Right atrium auricular region (tissue), 2 donors: ENCODE data around the gene ATXN8OS. TPM values are rescaled to one million over a fixed set of nuclear protein-coding genes. Genes with fewer than 3 reads are reported as not detected.

ENCODE experiments used
- DNase-seq: peaks from one replicate; pipeline ENCODE4 v3.0.0-alpha.2; 2019; ENCODE audit warnings: low spot score
- H3K27ac ChIP-seq, 2 donors: fragments of 200-600 bp; sonication (generic); 1 replicate in 1 of 2; 2 replicates in 1 of 2; pipeline ENCODE4 v1.5.1; 2016 to 2019
- H3K27me3 ChIP-seq, 2 donors: fragments of 200-600 bp; sonication (generic); one replicate each; pipeline versions ENCODE4 v1.5.1 to v1.6.0; 2017 to 2019
- H3K36me3 ChIP-seq: fragments of 200-600 bp; sonication (generic); one replicate; pipeline ENCODE4 v1.5.1; 2016
- H3K4me1 ChIP-seq, 2 donors: fragments of 200-600 bp; sonication (generic); one replicate each; pipeline versions ENCODE4 v1.5.1 to v1.6.0; 2017 to 2019
- H3K4me3 ChIP-seq, 2 donors: fragments of 200-600 bp; sonication (generic); 1 replicate in 1 of 2; 2 replicates in 1 of 2; pipeline ENCODE4 v1.5.1; 2017 to 2019; ENCODE audit warnings: mild to moderate bottlenecking in 1 of 2, moderate library complexity in 1 of 2
- H3K9me3 ChIP-seq, 2 donors: fragments of 200-600 bp; sonication (generic); one replicate each; pipeline ENCODE4 v1.5.1; 2019
- total RNA-seq, 2 donors: library from RNA; depleted of rRNA; stranded (reverse); fragments of >200 nt; gene quantifications; one replicate each; pipeline ENCODE4 v1.1.0, GENCODE V29; 2016
- TF ChIP-seq, protein P1 (sequence below), 2 donors: fragments of 200-600 bp; sonication (generic); IDR thresholded peaks; one replicate each; pipeline ENCODE4 v1.5.1; 2019; ENCODE audit warnings: antibody characterized with exemption in 2 of 2

Gene ATXN8OS
- total RNA-seq, 2 donors from 2014 or later = not detected

- Histone ChIP-seq H3K4me1 (no peaks in the 10 kb centered on the region), H3K27me3 (no peaks in the 10 kb centered on the region), H3K36me3 (no peaks in the 10 kb centered on the region), H3K9me3 (no peaks in the 10 kb centered on the region), H3K27ac (no peak overlapping the region), H3K4me3 (no peak overlapping the region)
- no peak for DNase-seq
- TF ChIP-seq, protein P1, sequence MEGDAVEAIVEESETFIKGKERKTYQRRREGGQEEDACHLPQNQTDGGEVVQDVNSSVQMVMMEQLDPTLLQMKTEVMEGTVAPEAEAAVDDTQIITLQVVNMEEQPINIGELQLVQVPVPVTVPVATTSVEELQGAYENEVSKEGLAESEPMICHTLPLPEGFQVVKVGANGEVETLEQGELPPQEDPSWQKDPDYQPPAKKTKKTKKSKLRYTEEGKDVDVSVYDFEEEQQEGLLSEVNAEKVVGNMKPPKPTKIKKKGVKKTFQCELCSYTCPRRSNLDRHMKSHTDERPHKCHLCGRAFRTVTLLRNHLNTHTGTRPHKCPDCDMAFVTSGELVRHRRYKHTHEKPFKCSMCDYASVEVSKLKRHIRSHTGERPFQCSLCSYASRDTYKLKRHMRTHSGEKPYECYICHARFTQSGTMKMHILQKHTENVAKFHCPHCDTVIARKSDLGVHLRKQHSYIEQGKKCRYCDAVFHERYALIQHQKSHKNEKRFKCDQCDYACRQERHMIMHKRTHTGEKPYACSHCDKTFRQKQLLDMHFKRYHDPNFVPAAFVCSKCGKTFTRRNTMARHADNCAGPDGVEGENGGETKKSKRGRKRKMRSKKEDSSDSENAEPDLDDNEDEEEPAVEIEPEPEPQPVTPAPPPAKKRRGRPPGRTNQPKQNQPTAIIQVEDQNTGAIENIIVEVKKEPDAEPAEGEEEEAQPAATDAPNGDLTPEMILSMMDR (IDR thresholded peaks at IDR 0.05) = peak in 1 of 2 donors; percentile 46
These were observed 9.0 kb upstream of the ATXN8OS start for GRCh38 chr13:70098669-70099068.

GRCh38 chr13:70104481-70104880 lies 3.1 kb upstream of the ATXN8OS start:
- no peaks in the 10 kb centered on the region for H3K36me3 ChIP-seq
- no peak overlapping the region for H3K27ac ChIP-seq
- H3K4me3 ChIP-seq = no peak overlapping the region
- H3K4me1 ChIP-seq = no peaks in the 10 kb centered on the region
- DNase-seq = no peak
- TF ChIP-seq, protein P1 (IDR thresholded peaks at IDR 0.05) = no peak
- H3K27me3 ChIP-seq = no peaks in the 10 kb centered on the region
- H3K9me3 ChIP-seq = no peaks in the 10 kb centered on the region

DNA sequence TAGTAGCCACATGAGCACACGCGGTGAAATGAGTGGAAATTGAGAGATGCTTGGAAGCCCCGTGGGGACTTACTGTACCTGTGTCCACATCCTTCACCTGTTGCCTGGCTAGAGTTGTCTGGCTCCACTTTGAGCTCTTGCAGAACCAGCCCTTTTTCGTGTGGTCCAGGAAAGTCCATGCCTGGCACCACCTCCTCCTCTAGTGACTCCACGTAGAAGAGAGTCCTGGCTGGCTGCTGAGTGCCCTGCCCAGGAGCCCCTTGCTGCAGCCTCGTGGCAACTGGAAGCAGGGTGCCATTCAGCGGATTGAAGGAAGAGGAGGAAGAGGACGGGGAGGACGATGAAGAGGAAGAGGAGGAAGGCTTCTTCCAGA lies 515 bp upstream of the ATXN8OS start:
- TF ChIP-seq, protein P1 (IDR thresholded peaks at IDR 0.05) = no peak
- Histone ChIP-seq H3K9me3 (no peaks in the 10 kb centered on the region), H3K4me1 (no peaks in the 10 kb centered on the region), H3K4me3 (no peak overlapping the region), H3K27me3 (no peaks in the 10 kb centered on the region), H3K27ac (no peak overlapping the region), H3K36me3 (no peaks in the 10 kb centered on the region)
- no peak for DNase-seq

- DNase-seq = no peak
- Histone ChIP-seq H3K27me3 (no peaks in the 10 kb centered on the region), H3K36me3 (no peaks in the 10 kb centered on the region), H3K9me3 (no peaks in the 10 kb centered on the region), H3K27ac (no peak within 1 kb of the TSS), H3K4me1 (no peaks in the 10 kb centered on the region), H3K4me3 (no peak within 1 kb of the TSS)
- TF ChIP-seq, protein P1 (IDR thresholded peaks at IDR 0.05) = no peak
These were observed 905 bp downstream of the ATXN8OS start, which contains the start of gene KLHL1 for GRCh38 chr13:70108356-70109105. KLHL1 (minus strand) TSS chr13:70108452; CDS start chr13:70107699, 753 bp downstream.

GRCh38 chr13:70117338-70117905 lies 9.8 kb downstream of the ATXN8OS start:
- DNase-seq = no peak
- Histone ChIP-seq H3K4me3 (no peak overlapping the region), H3K27me3 (no peaks in the 10 kb centered on the region), H3K27ac (no peak overlapping the region), H3K9me3 (no peaks in the 10 kb centered on the region), H3K4me1 (no peaks in the 10 kb centered on the region), H3K36me3 (no peaks in the 10 kb centered on the region)
- TF ChIP-seq, protein P1 (IDR thresholded peaks at IDR 0.05) = no peak
